Right cardiac atrium (tissue), 5 donors: ENCODE results near the gene TSPAN14. TPM values are rescaled to one million over a fixed set of nuclear protein-coding genes. Genes with fewer than 3 reads are reported as not detected.

Experiments
- ATAC-seq, 2 donors: fragments of 200-7000 bp; cut with Tn5 transposase; one replicate each; pipeline versions ENCODE4 v1.8.0 to v1.9.1; 2020; ENCODE audit warnings: moderate library complexity in 2 of 2, mild to moderate bottlenecking in 1 of 2
- DNase-seq, 3 donors: peaks; one replicate each; pipeline ENCODE4 v3.0.0-alpha.2; 2020
- H3K27ac ChIP-seq: one replicate; pipeline ENCODE4 v1.5.1; 2013; ENCODE audit warnings: mild to moderate bottlenecking, low read length, control low read depth, moderate library complexity
- H3K27me3 ChIP-seq: one replicate; pipeline ENCODE4 v1.6.1; 2013; ENCODE audit not compliant: control insufficient read depth, insufficient read depth
- H3K4me1 ChIP-seq: one replicate; pipeline ENCODE4 v1.6.1; 2013; ENCODE audit warnings: low read length; ENCODE audit not compliant: control insufficient read depth, insufficient read depth
- H3K4me3 ChIP-seq: one replicate; pipeline ENCODE4 v1.5.1; 2013; ENCODE audit warnings: low read length, control low read depth
- H3K9me3 ChIP-seq: one replicate; pipeline ENCODE4 v1.6.1; 2013; ENCODE audit warnings: low read length; ENCODE audit not compliant: control insufficient read depth
- WGBS: extraction: QIAGEN DNeasy Blood & Tissue Kit; methylation state at CpG from one replicate; pipeline ENCODE4 v1.1.7; 2013; 5-methylcytosine and 5-hydroxymethylcytosine counted together
- intact Hi-C, 4 donors: fragments of 100-400 bp; cut with DNase I; formaldehyde crosslinking; loops; one replicate each; pipeline versions ENCODE4 v1.11.0 to v1.14.0; 2022 to 2023
- polyA plus RNA-seq: library from polyadenylated mRNA; stranded (reverse); fragments of 200-250 nt; gene quantifications from one replicate; pipeline ENCODE4 v1.2.3, GENCODE V29; 2013
- total RNA-seq, 4 donors: library from RNA; stranded (reverse); fragmentation: NEBNext Ultra II Directional; extraction: Animal tissue kit (Norgen Biotek cat#: 25700); gene quantifications; one replicate each; pipeline ENCODE4 v1.2.1, GENCODE V29; 2021
- donor health status: healthy with polysubstance abuse.
- donor health status: DM: no; HTN: yes; CAD: no.
- donor health status: DM: no; HTN: no; CAD: no.
- donor health status: DM: no; HTN: yes; CAD: no; lungs with severe emphysema.
- donor health status: DM: yes; HTN: yes; CAD: no.

The TSPAN14 gene
- total and polyA plus RNA-seq, 5 donors: 24.4 to 44.1 (median 29.1) TPM

- Histone ChIP-seq H3K27me3 (no peaks in the 10 kb centered on the region), H3K9me3 (no peaks in the 10 kb centered on the region), H3K27ac (no peak overlapping the region), H3K4me1 (peaks cover 7% of the 10 kb centered on the region), H3K4me3 (no peak overlapping the region)
- intact Hi-C loops: no loop called here
- 85% methylated on average over 10 of the region's 10 CpGs for WGBS
- DNase-seq (no peak), ATAC-seq (no peak)
Measured at GRCh38 chr10:80512031-80512526, 58.0 kb downstream of the TSPAN14 start.

- no peak overlapping the region for H3K4me3 ChIP-seq
- intact Hi-C loops: no loop called here
- DNase-seq: no peak
- no peaks in the 10 kb centered on the region for H3K9me3 ChIP-seq
- no peak for ATAC-seq
- H3K27ac ChIP-seq: no peak overlapping the region
- no peaks in the 10 kb centered on the region for H3K27me3 ChIP-seq
- WGBS: 90% methylated on average over 6 of the region's 6 CpGs
- peaks cover 7% of the 10 kb centered on the region for H3K4me1 ChIP-seq
Measured at GRCh38 chr10:80513106-80513505, 59.0 kb downstream of the TSPAN14 start.

DNA sequence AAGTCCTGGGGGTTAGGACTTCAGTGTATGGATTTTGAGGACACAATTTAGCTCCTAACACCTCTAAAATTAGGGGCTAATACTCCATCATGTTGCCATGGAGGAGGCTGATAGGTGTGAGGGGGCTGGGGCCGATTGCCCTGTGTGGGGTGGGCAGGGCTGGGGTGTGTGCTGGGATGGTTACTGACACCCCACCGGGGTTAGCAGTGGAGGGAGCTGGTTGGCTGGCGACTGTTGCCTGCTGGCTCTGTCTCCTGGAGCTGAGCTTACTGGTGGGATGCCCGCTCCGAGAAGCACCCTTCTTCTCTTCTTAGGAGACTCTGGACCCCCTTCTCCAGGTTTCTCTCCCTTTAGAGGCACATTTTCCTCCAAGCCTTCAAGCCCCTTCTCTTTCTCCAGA is 61.4 kb downstream of the TSPAN14 start:
- H3K27ac ChIP-seq: no peak overlapping the region
- H3K27me3 ChIP-seq: no peaks in the 10 kb centered on the region
- WGBS: 94% methylated on average over 5 of the region's 5 CpGs
- H3K4me1 ChIP-seq: no peaks in the 10 kb centered on the region
- ATAC-seq (no peak), DNase-seq (no peak)
- H3K9me3 ChIP-seq: no peaks in the 10 kb centered on the region
- intact Hi-C loops: no loop called here
- no peak overlapping the region for H3K4me3 ChIP-seq

- no peak for ATAC-seq
- H3K9me3 ChIP-seq: no peaks in the 10 kb centered on the region
- intact Hi-C loops: no loop called here
- no peaks in the 10 kb centered on the region for H3K4me1 ChIP-seq
- WGBS: 88% methylated on average over 12 of the region's 12 CpGs
- peak in 1 of 3 donors; percentile 52 for DNase-seq
- no peaks in the 10 kb centered on the region for H3K27me3 ChIP-seq
- H3K27ac ChIP-seq: no peak overlapping the region
- H3K4me3 ChIP-seq: no peak overlapping the region
Measured at GRCh38 chr10:80515941-80516340, 61.8 kb downstream of the TSPAN14 start.

GRCh38 chr10:80516506-80517075 is 62.5 kb downstream of the TSPAN14 start:
- Histone ChIP-seq H3K4me1 (no peaks in the 10 kb centered on the region), H3K27ac (no peak overlapping the region), H3K4me3 (no peak overlapping the region), H3K27me3 (no peaks in the 10 kb centered on the region), H3K9me3 (no peaks in the 10 kb centered on the region)
- DNase-seq (peak in 1 of 3 donors; percentile 36), ATAC-seq (no peak)
- 84% methylated on average over 6 of the region's 6 CpGs for WGBS
- intact Hi-C loops: no loop called here

DNA sequence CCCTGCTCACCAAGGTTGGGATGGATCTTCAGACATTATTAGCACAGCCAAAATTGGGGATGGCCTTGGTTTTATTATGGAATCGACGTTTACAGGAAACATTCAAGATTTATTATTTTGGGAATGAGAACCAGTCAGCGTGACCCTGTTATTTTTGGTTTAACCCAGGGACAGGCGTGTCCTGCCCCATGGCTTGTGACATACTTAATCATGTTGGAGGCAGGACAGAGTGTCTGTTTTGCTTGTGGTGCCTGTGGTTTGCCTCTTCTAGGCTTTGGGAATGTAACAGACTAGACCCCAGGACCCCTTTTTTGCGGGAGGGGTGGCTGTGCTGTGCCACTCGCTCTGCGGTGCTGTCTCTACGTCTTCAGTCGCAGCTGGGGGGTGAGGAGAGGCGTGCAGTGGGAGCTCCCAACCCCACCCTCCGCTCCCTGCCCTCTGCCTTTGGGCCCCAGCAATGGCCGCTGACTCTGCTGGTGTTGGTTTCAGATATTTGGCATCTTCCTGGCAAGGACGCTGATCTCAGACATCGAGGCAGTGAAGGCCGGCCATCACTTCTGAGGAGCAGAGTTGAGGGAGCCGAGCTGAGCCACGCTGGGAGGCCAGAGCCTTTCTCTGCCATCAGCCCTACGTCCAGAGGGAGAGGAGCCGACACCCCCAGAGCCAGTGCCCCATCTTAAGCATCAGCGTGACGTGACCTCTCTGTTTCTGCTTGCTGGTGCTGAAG is 63.5 kb downstream of the TSPAN14 start:
- peak in 1 of 3 donors; percentile 34 for DNase-seq
- ATAC-seq: no peak

DNA sequence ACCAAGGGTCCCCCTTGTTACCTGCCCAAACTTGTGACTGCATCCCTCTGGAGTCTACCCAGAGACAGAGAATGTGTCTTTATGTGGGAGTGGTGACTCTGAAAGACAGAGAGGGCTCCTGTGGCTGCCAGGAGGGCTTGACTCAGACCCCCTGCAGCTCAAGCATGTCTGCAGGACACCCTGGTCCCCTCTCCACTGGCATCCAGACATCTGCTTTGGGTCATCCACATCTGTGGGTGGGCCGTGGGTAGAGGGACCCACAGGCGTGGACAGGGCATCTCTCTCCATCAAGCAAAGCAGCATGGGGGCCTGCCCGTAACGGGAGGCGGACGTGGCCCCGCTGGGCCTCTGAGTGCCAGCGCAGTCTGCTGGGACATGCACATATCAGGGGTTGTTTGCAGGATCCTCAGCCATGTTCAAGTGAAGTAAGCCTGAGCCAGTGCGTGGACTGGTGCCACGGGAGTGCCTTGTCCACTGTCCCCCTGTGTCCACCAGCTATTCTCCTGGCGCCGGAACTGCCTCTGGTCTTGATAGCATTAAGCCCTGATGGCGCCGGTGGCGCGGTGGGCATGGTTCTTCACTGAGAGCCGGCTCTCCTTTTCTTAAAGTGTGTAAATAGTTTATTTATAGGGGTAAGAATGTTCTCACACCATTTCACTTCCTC is 64.2 kb downstream of the TSPAN14 start:
- Histone ChIP-seq H3K4me1 (no peaks in the 10 kb centered on the region), H3K9me3 (no peaks in the 10 kb centered on the region), H3K27me3 (no peaks in the 10 kb centered on the region), H3K4me3 (no peak overlapping the region), H3K27ac (no peak overlapping the region)
- DNase-seq: peak in 1 of 3 donors; percentile 49
- no peak for ATAC-seq
- intact Hi-C loops: no loop called here
- WGBS: 87% methylated on average over 17 of the region's 17 CpGs

More for the DNA sequence above, 63.5 kb downstream of the TSPAN14 start:
- peak overlapping the region; percentile 21 for H3K27ac ChIP-seq
- no peak overlapping the region for H3K4me3 ChIP-seq
- H3K4me1 ChIP-seq: no peaks in the 10 kb centered on the region
- WGBS: 84% methylated on average over 21 of the region's 21 CpGs
- intact Hi-C loops: no loop called here
- no peaks in the 10 kb centered on the region for H3K27me3 ChIP-seq
- no peaks in the 10 kb centered on the region for H3K9me3 ChIP-seq

GRCh38 chr10:80518807-80519360 is 64.8 kb downstream of the TSPAN14 start:
- no peaks in the 10 kb centered on the region for H3K27me3 ChIP-seq
- WGBS: 56% methylated on average over 7 of the region's 7 CpGs
- H3K27ac ChIP-seq: no peak overlapping the region
- H3K4me3 ChIP-seq: no peak overlapping the region
- peak; percentile 19 to 80 for ATAC-seq
- no peaks in the 10 kb centered on the region for H3K4me1 ChIP-seq
- no peaks in the 10 kb centered on the region for H3K9me3 ChIP-seq
- peak in 2 of 3 donors; percentile 56 to 63 for DNase-seq
- intact Hi-C loops: no loop called here

- no peaks in the 10 kb centered on the region for H3K4me1 ChIP-seq
- DNase-seq (peak in 1 of 3 donors; percentile 41), ATAC-seq (no peak)
- intact Hi-C loops: no loop called here
- no peak overlapping the region for H3K4me3 ChIP-seq
- H3K9me3 ChIP-seq: no peaks in the 10 kb centered on the region
- WGBS: 82% methylated on average over 14 of the region's 14 CpGs
- H3K27me3 ChIP-seq: no peaks in the 10 kb centered on the region
- no peak overlapping the region for H3K27ac ChIP-seq
Measured at GRCh38 chr10:80519936-80520650, 66.0 kb downstream of the TSPAN14 start.

DNA sequence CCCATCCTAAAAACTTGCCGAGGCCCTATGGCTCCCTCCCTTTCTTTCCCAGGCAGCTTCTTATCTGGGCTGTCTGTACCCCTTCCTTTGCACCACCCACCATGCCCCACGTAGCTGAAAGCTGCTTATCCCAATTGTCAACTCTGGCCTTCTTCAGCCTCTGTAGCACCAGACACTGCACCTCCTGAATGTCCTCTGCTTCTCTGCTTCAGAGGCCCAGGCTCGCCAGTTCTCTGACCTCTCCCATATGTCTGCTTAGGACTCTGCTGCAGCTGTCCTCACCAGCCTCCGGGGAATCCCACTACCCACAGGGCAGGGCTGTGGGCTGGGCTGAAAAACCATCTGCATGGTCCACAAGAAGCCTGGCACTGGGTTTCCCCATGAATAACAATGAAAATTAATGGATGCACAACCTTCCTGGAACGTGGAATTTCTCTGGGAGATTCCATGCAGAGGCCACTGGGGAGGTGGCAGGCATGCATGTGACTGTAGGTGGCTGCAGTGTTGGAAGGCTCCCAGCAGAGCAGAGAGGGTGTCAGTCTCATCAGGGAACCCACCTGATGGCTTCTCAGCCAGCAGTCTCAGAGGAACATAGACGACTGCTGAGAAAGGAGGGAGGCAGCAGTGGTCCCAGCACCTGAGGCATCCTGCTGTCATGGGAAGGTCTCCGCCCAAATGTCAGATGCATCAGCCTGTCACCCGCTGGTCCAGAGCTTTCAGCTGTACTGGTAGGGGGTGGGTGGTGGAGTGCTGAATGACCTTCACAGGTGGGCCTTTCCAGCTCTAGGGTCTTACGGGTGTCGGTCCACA is 66.8 kb downstream of the TSPAN14 start:
- H3K27ac ChIP-seq: no peak overlapping the region
- WGBS: 78% methylated on average over 10 of the region's 10 CpGs
- no peak for ATAC-seq

More for the DNA sequence above, 66.8 kb downstream of the TSPAN14 start:
- no peak for DNase-seq
- H3K4me1 ChIP-seq: no peaks in the 10 kb centered on the region
- H3K27me3 ChIP-seq: no peaks in the 10 kb centered on the region
- intact Hi-C loops: no loop called here
- no peaks in the 10 kb centered on the region for H3K9me3 ChIP-seq
- H3K4me3 ChIP-seq: no peak overlapping the region
